GM23248 (cell line): ENCODE measurements around the gene MAD2L1.

Source experiments
- EZH2 ChIP-seq: fragments of 200-600 bp; sonication (generic); IDR thresholded peaks from 2 replicates; pipeline ENCODE4 v1.6.1; 2018; ENCODE audit warnings: antibody characterized with exemption, mild to moderate bottlenecking; ENCODE audit not compliant: insufficient read depth, poor library complexity, severe bottlenecking
- EZH2phosphoT487 ChIP-seq: fragments of 200-600 bp; sonication (generic); IDR thresholded peaks from 2 replicates; pipeline ENCODE4 v1.6.1; 2018; ENCODE audit warnings: antibody characterized with exemption, moderate library complexity, mild to moderate bottlenecking, low read depth; ENCODE audit not compliant: insufficient read depth

DNA sequence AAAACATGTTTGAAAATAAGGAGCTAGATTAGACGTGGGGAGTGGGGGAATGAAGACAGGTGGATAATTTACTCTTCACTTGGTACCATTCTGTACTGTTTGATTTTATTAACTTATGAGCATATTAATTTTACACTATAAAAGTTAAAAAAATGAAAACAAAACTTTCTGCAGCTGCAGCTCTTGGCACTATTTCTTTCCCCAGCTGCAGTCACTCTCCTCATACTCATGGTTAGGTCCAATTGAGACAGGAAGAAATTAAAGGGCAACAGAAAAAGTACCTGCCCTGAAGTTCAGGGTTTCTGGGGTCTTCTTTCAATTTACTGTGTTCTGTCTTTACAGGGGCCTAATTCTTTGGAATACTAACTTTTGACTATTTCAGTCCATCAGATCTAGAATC, 15.4 kb downstream of the MAD2L1 start:
- TF ChIP-seq EZH2phosphoT487: no peak
- TF ChIP-seq EZH2: no peak
